Stomach smooth muscle (tissue), 2 donors: Measurements from ENCODE around the gene LYPD6B.

Source experiments
- H3K27ac ChIP-seq: one replicate; pipeline ENCODE4 v1.7.0; 2013; ENCODE audit warnings: mild to moderate bottlenecking, low read length, inconsistent platforms
- H3K27me3 ChIP-seq, 2 donors: one replicate each; pipeline ENCODE4 v1.7.0; 2013; ENCODE audit warnings: low read length in 2 of 2; ENCODE audit not compliant: insufficient read depth in 2 of 2, control insufficient read depth in 1 of 2
- H3K36me3 ChIP-seq, 2 donors: one replicate each; pipeline ENCODE4 v1.7.0; 2013; ENCODE audit warnings: low read length in 2 of 2; ENCODE audit not compliant: control insufficient read depth in 2 of 2, insufficient read depth in 2 of 2
- H3K4me1 ChIP-seq: one replicate; pipeline ENCODE4 v1.7.0; 2013; ENCODE audit warnings: low read length; ENCODE audit not compliant: control insufficient read depth, insufficient read depth
- H3K4me3 ChIP-seq, 2 donors: one replicate each; pipeline ENCODE4 v1.7.0; 2013; ENCODE audit warnings: low read length in 2 of 2
- H3K9ac ChIP-seq, 2 donors: one replicate each; pipeline ENCODE4 v1.7.0; 2013; ENCODE audit warnings: low read length in 2 of 2, mild to moderate bottlenecking in 1 of 2
- H3K9me3 ChIP-seq, 2 donors: one replicate each; pipeline ENCODE4 v1.7.0; 2013; ENCODE audit warnings: low read length in 2 of 2; ENCODE audit not compliant: control insufficient read depth in 2 of 2
- donor health status: healthy.
- donor health status: Pancreatic carcinoma.

LYPD6B gene

GRCh38 chr2:149093579-149093978 lies 55.1 kb downstream of the LYPD6B start:
- H3K36me3 ChIP-seq, result no peaks in the 10 kb centered on the region
- no peak overlapping the region for H3K4me3 ChIP-seq
- no peak overlapping the region for H3K27ac ChIP-seq
- no peak overlapping the region for H3K9ac ChIP-seq
- no peaks in the 10 kb centered on the region for H3K4me1 ChIP-seq
- H3K9me3 ChIP-seq, result no peaks in the 10 kb centered on the region
- no peaks in the 10 kb centered on the region for H3K27me3 ChIP-seq

DNA sequence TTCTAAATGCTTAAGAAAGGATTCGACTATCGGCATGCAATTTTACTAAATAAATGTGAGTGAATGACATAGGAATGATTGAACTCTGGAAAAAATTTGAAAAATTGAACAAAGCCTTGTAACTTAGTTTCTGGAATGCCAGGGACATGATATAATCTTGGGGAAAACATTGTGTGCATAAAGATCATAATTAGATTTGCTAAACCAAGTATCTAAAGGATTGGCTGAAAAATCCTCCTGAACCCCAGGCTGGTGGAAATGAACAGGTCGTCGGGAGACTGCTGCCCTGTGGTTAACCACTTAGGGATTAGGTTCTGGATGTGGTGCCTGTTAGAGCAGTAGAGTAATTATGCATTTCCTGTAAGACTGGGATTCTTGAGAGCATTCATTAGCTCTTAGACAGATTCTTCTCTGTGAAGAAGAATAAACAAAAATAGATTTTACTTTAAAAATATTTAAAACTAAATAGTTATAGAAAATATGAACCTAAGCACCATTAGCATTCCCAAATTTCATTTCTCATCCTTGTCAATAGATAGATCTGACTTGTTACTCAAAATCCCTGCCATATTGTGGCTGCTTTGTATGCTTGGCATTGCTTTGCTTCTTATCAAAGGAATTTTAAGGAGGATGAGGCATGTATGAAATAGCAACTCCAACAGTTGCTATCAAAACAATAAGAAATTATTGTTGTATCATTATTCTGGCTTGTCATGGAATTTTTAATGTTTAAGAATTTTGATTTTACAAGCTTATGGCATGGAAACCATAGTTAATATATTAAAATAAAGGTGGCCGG lies 55.9 kb downstream of the LYPD6B start:
- H3K27me3 ChIP-seq, result no peaks in the 10 kb centered on the region
- no peak overlapping the region for H3K27ac ChIP-seq
- H3K9ac ChIP-seq, result no peak overlapping the region
- H3K36me3 ChIP-seq, result no peaks in the 10 kb centered on the region
- H3K9me3 ChIP-seq, result no peaks in the 10 kb centered on the region
- H3K4me1 ChIP-seq, result no peaks in the 10 kb centered on the region
- H3K4me3 ChIP-seq, result no peak overlapping the region

GRCh38 chr2:149098701-149099100 lies 60.2 kb downstream of the LYPD6B start:
- no peaks in the 10 kb centered on the region for H3K27me3 ChIP-seq
- H3K9ac ChIP-seq, result no peak overlapping the region
- no peaks in the 10 kb centered on the region for H3K9me3 ChIP-seq
- H3K4me3 ChIP-seq, result no peak overlapping the region
- no peaks in the 10 kb centered on the region for H3K36me3 ChIP-seq
- no peak overlapping the region for H3K27ac ChIP-seq
- no peaks in the 10 kb centered on the region for H3K4me1 ChIP-seq

DNA sequence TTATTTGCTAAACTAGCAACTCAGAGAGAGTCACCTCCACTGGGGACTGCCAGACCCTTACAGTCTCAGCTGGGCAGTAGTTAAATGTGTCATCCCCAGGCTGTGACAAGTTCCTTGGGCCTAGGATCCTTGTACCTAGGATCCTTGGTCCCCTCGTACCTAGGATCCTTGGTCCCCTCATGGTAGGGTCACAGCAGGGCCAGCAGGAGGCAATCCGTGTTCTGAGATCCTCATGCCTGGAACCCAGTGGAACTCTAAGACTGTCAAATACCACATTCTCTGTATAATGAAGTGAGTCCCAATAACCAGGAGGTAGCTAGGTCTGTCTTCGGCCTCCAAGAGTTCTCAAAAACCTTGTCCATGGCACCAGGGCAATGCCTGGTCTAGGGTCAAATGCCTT lies 60.8 kb downstream of the LYPD6B start:
- no peaks in the 10 kb centered on the region for H3K9me3 ChIP-seq
- H3K36me3 ChIP-seq, result no peaks in the 10 kb centered on the region
- no peak overlapping the region for H3K4me3 ChIP-seq
- H3K9ac ChIP-seq, result no peak overlapping the region
- H3K4me1 ChIP-seq, result no peaks in the 10 kb centered on the region
- H3K27ac ChIP-seq, result no peak overlapping the region
- H3K27me3 ChIP-seq, result no peaks in the 10 kb centered on the region

DNA sequence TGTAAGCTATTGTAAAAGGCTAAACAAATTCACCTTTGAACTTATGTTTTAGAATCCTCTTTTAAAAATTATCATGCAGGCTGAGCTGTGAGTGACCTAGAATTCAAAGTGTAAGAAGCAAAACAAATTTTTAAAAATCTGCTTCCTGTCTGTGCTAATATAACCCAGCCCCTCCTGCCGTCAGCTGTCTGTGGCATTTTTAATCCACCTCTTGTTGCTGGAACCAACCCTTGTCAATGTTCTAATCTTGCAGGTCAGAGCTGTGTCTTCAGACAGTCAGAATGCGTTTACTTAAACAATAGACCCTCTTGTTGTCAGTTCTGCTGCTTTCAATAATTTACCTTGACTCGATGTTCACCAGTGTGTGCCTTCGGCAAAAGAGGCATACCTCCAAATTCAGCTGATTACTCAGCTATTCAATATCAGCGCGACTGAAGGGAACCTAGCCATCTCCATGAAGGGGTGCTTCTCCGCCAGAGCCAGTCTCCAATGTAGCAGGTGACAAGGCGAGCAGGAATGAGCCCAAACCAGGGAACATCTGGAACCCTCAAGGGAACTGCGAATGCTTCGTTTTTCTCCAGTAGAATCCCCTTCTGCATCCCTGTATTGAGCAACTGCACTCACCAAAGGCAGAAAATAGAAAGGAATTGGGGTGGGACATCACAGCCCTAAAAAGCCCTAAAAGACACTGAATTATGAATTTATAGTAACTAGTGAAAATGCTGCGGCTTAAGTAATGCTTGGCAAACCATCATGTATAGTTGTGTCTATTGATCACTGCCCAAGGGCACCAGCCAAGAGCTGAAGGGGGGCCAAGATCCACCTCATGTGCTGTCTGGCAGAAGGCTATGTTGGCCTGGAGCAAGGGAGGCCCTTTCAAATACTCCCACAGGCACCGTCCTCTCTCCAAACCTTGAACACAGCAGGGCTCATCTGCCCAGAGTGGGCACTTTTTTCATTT lies 62.5 kb downstream of the LYPD6B start:
- Histone ChIP-seq H3K4me1 (no peaks in the 10 kb centered on the region), H3K4me3 (no peak overlapping the region), H3K9ac (no peak overlapping the region), H3K27ac (no peak overlapping the region), H3K27me3 (no peaks in the 10 kb centered on the region), H3K9me3 (no peaks in the 10 kb centered on the region), H3K36me3 (no peaks in the 10 kb centered on the region)

DNA sequence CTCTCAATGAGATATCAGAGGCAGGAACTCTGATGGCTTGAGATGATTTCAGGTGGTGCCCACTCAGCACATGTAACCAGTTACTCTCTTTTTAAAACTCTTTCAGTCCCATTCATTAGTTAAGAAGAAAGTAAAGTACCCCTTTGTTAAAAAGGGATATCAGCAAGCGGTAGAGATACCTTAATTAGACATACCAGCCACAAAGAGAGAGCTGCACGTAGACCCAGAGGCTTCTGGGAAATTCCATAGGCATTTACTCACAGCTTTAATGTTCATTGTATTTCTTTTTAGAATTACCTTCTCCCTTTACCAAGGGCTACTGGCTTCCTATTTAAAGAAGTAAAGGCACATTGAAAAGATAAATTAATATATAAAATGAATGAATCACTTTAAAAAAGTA lies 63.3 kb downstream of the LYPD6B start:
- Histone ChIP-seq H3K4me1 (no peaks in the 10 kb centered on the region), H3K4me3 (no peak overlapping the region), H3K27me3 (no peaks in the 10 kb centered on the region), H3K9me3 (no peaks in the 10 kb centered on the region), H3K36me3 (no peaks in the 10 kb centered on the region), H3K27ac (no peak overlapping the region), H3K9ac (no peak overlapping the region)

DNA sequence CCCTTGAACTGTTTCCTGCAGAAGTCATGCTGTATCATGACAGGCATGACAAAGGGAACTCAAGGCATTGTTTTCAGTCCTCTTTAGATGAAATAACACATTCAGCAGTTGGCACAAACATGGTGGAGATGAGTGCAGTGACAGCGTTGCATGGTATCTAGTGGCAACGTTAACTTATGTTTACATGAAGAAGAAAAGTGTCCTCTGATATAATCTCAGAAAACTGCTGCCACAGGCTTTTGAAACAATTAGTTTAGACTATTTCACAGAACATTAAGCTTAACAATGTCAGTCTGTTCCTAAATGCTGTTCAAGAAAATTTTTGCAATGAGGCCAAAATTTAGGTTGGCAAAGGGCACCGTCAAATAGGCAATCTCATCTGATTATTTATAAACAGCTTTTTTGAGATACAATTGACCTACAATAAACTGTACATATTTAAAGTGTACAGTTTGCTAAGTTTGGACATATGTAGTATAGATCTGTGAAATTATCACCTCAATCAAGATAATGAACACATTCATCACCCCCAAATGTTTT lies 64.7 kb downstream of the LYPD6B start:
- no peak overlapping the region for H3K9ac ChIP-seq
- H3K27me3 ChIP-seq, result no peaks in the 10 kb centered on the region
- H3K4me1 ChIP-seq, result no peaks in the 10 kb centered on the region
- H3K27ac ChIP-seq, result no peak overlapping the region
- no peaks in the 10 kb centered on the region for H3K36me3 ChIP-seq
- H3K4me3 ChIP-seq, result no peak overlapping the region
- no peaks in the 10 kb centered on the region for H3K9me3 ChIP-seq

DNA sequence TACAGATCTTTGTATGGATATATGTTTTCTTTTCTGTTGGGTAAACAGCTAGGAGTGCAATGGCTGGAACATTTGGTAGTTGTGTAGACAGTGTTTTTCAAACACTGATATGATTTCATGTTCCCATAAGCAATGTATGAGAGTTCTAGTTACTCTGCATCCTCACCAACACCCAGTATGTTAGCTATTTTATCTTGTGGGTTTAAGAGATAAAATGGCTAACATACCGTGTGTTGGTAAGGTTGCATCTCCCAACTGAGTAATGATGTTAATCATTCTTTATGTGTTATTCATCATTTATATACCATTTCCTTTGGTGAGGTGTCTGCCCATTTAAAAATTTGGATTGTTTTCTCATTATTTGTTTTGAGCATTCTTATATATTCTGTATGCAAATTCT lies 65.7 kb downstream of the LYPD6B start:
- Histone ChIP-seq H3K9ac (no peak overlapping the region), H3K4me1 (no peaks in the 10 kb centered on the region)

DNA sequence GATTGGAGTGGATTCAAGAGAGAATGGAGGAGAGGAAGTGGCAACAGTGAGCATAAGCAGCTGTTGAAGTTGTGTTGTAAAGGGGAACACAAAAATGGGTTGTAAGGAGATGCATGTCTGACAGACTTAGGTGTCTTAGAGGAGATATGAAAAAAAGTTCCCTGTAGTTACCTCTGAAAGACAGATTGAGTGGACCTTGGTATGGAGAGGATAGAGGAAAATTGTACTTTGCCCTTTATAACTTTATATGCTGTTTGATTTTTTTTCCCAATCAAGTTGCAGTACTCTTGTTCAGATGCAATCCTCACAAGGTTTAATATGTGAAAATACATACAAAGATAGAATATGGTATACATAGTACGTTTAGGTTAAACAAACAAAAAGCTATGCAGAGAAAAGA lies 73.6 kb downstream of the LYPD6B start:
- Histone ChIP-seq H3K36me3 (no peaks in the 10 kb centered on the region), H3K27me3 (no peaks in the 10 kb centered on the region), H3K4me1 (no peaks in the 10 kb centered on the region), H3K27ac (no peak overlapping the region), H3K9ac (no peak overlapping the region), H3K9me3 (no peaks in the 10 kb centered on the region), H3K4me3 (no peak overlapping the region)

More for the DNA sequence above, 65.7 kb downstream of the LYPD6B start:
- H3K9me3 ChIP-seq, result no peaks in the 10 kb centered on the region
- H3K36me3 ChIP-seq, result no peaks in the 10 kb centered on the region
- H3K27ac ChIP-seq, result no peak overlapping the region
- no peaks in the 10 kb centered on the region for H3K27me3 ChIP-seq
- H3K4me3 ChIP-seq, result no peak overlapping the region

- H3K27me3 ChIP-seq, result no peaks in the 10 kb centered on the region
- H3K4me3 ChIP-seq, result no peak overlapping the region
- no peak overlapping the region for H3K27ac ChIP-seq
Measured at GRCh38 chr2:149112713-149113112, 74.2 kb downstream of the LYPD6B start.

More at GRCh38 chr2:149112713-149113112, 74.2 kb downstream of the LYPD6B start:
- Histone ChIP-seq H3K9me3 (no peaks in the 10 kb centered on the region), H3K9ac (no peak overlapping the region), H3K36me3 (no peaks in the 10 kb centered on the region), H3K4me1 (no peaks in the 10 kb centered on the region)
